Myocyte (in vitro differentiated cells): ENCODE measurements around the gene EIF4G3. TPM values are rescaled to one million over a fixed set of nuclear protein-coding genes. Genes with fewer than 3 reads are reported as not detected.
"Not testable (repeated sequence)": the region's sequence is repeated elsewhere in the genome, so short reads cannot be mapped to it uniquely, and the experiment has no call there.

Source experiments
- DNase-seq: peaks from one replicate; pipeline ENCODE4 v3.0.0-alpha.2; 2012; ENCODE audit warnings: low read depth
- total RNA-seq: library from RNA; depleted of rRNA; stranded (reverse); fragments of >200 nt; gene quantifications from 2 replicates; pipeline ENCODE4 v1.2.3, GENCODE V29; 2014

EIF4G3 gene
- total RNA-seq, 1 donor from 2014 or later, result 65.5 TPM

DNA sequence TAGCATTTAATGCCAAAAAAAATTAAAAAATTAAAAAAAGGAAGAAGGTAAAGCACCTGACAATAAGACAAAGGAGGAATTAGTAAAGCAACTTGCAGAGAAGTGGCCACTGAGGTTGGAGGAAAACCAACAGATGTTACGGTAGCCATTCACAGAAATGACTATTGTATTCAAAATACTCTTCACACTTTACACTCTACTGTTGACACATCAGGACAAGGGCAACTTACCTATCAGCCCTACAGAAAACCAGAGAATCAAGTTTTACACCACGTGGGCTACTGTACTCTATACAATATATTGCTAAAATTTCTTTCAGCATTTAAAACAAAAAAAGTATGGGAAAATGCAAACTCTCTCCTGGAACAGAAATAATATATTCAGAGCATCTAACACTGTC is 70.0 kb downstream of the EIF4G3 start:
- DNase-seq, result no peak

DNA sequence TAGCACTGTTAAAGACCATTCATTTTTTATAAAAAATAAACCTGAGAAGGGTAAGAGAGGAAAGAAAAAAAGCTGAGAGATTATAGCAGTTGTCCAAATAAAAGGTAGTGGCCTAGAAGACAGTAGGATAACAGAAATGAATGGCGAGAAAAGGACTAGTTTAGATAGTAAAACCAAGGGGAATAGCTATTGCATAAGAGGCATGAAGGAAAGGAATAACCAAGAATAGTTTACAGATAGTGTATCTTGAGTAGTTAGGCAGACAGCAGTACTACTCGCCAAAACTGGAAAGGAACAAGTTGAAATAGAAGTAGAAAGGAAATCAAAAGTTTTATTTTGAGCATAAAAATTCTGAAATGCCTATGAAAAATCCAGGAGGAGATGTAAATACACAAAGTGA is 70.5 kb downstream of the EIF4G3 start:
- no peak for DNase-seq

GRCh38 chr1:21105807-21106206 is 70.9 kb downstream of the EIF4G3 start:
- no peak for DNase-seq

GRCh38 chr1:21104683-21105082 is 72.0 kb downstream of the EIF4G3 start:
- no peak for DNase-seq

GRCh38 chr1:21100481-21100921 is 76.2 kb downstream of the EIF4G3 start:
- DNase-seq, result peak; percentile 17

GRCh38 chr1:21099869-21100131 is 76.9 kb downstream of the EIF4G3 start:
- DNase-seq, result no peak

- DNase-seq, result no peak
Measured at GRCh38 chr1:21099034-21099868, 77.4 kb downstream of the EIF4G3 start.

GRCh38 chr1:21098186-21098915 is 78.3 kb downstream of the EIF4G3 start:
- DNase-seq, result no peak

GRCh38 chr1:21097729-21098128 is 79.0 kb downstream of the EIF4G3 start:
- DNase-seq, result no peak

GRCh38 chr1:21095976-21096375 is 80.7 kb downstream of the EIF4G3 start:
- DNase-seq, result no peak

GRCh38 chr1:21094282-21094681 is 82.4 kb downstream of the EIF4G3 start:
- DNase-seq, result not testable (repeated sequence)

- DNase-seq, result not testable (repeated sequence)
Measured at GRCh38 chr1:21093271-21093958, 83.3 kb downstream of the EIF4G3 start.

GRCh38 chr1:21092545-21092944 is 84.2 kb downstream of the EIF4G3 start:
- not testable (repeated sequence) for DNase-seq

DNA sequence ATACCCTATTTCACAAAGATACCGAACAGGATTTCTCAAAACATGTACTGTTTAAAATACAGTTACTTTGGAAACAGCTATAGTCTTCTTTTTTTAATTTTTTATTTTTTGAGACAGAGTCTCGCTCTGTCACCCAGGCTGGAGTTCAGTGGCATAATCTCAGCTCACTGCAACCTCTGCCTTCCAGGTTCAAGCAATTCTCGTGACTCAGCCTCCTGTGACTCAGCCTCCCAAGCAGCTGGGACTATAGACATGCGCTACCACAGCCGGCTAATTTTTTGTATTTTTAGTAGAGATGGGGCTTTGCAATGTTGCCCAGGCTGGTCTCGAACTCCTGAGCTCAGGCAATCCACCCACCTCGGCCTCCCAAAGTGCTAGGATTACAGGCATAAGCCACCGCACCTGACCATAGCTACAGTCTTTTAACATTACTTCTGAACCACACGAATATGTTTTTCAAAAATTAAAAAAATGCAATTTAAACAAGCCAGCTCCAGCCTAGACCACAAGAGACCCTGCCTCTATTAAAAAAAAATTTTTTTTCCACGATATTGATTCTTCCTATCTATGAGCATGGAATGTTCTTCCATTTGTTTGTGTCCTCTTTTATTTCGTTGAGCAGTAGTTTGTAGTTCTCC is 85.5 kb downstream of the EIF4G3 start:
- peak; percentile 86 for DNase-seq

DNA sequence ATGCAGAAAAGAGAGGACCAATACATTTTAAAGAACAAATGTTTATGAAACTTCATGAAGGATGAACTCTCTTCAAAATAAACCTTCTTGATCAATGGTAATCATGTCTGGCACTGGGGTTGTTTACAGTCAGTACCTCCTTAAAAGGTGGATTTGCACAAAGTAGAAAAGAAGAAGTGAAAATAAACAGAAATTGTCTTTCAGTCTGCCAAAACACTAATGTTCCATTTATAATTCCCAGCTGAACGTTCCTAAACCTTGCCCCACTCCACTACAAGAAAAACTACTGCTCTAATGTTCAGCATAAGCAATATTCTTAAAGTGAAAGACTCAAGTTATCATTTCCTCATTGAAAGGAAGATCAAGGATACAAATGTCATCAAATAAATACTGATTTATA is 86.2 kb downstream of the EIF4G3 start:
- DNase-seq, result no peak

DNA sequence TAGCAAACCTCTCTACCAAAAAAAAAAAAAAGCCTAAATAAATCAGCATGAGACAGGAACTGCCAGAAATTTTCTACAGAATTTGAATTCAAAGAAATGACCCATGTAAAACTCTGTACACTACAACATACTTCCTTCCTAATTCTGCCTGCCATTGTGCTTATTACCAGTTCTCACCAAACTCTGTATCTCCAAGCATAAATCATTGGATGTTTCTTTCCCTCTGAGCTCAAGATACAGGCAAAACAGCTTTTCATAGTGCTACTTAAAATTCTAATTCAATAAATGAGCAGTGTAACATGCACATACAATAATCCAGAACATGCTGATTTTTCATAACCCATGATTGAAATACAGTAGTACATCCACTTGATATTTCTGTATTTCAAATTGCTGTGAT is 87.0 kb downstream of the EIF4G3 start:
- DNase-seq, result no peak

DNA sequence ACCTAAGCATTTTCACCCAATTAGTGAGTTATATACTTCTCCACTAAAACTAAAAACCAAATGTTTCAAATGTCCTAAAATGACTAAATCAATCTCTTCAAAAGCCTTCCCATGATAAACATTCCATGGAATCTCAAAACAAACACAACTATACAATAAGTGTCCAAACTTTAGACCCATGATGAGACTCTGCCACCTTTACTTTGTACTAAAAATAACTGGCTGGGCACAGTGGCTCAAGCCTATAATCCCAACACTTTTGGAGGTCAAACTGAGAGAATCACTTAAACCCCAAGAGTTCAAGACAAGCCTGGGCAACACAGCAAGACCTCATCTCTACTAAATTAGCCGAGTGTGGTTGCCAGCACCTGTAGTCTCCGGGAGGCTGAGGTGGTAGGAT is 87.4 kb downstream of the EIF4G3 start:
- no peak for DNase-seq

DNA sequence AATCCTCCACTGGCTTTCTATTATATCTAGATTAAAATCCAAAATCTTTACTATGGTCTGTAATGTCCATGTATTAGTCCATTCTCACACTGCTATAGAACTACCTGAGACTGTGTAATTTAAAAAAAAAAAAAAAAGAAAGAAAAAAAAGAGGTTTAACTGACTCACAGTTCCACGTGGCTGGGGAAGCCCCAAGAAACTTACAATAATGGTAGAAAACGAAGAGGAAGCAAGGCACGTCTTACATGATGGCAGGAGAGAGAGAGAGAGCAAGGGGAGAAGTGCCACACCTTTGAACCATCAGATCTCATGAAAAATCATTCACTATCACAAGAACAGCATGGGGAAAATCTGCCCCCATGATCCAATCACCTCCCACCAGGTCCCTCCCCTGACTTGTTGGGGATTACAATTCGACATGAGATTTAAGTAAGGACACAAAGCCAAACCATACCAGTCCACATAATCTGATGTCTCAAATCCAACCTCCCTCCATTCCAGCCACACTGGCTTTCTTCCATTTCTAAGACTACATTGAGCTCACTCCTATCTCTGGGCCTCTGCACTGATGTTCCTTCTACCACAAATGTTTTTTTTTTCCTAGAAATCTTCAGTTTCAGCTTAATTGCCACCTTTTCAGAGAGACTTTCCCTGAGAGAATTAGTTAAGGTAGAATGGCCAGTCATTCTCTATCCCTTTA is 92.4 kb downstream of the EIF4G3 start:
- DNase-seq, result no peak

GRCh38 chr1:21082073-21082472 is 94.6 kb downstream of the EIF4G3 start:
- no peak for DNase-seq

DNA sequence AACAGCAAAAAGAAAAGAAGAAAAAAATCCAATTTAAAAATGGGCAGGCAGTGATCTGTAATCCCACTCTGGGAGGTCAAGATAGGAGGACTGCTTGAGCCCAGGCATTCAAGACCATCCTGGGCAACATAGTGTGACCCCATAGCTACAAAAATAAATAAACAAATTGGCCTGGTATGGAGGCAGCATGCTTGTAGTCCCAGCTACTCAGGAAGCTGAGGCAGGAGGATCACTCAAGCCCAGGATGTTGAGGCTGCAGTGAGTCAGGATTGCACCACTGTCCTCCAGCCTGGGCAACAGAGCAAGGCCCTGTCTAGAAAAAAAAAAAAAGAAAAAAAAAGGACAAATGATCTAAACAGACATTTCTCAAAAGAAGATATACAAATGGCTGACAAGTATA is 99.6 kb downstream of the EIF4G3 start:
- DNase-seq, result no peak

- DNase-seq, result peak; percentile 77
Measured at GRCh38 chr1:21072721-21073120, 104.0 kb downstream of the EIF4G3 start.
